Raji (cell line): ENCODE measurements around the gene ADAMTSL4.

Experiments used
- POLR2A ChIP-seq: IDR thresholded peaks from 2 replicates; pipeline ENCODE4 v1.6.1; 2011; ENCODE audit warnings: low read depth, low read length, control low read depth; ENCODE audit not compliant: insufficient read depth

ADAMTSL4 gene

GRCh38 chr1:150548632-150549495, at the start of gene ADAMTSL4:
Gene ADAMTSL4 (plus strand): TSS chr1:150549408. CDS start chr1:150552289, 2,881 bp downstream.
- TF ChIP-seq POLR2A = no peak

DNA sequence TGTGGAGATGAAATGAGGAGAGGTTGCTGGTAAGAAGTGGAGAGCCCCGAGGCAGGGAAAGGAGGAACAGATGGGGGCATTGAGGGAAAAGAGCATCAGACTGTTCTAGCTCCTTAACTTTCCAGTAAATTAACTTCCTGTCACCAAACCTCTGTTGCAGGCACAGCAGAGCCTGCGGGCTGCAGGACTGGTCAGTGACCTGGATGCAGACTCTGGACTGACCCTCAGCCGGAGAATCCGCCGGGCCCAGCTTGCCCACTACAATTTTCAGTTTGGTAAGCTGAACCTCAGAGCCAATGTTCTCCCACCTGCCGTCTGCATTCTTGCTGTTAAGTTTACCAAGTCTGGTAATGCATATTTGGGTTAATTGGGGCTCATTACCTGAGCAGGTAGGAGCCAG, 43.8 kb upstream of the ADAMTSL4 start:
- TF ChIP-seq POLR2A = no peak

DNA sequence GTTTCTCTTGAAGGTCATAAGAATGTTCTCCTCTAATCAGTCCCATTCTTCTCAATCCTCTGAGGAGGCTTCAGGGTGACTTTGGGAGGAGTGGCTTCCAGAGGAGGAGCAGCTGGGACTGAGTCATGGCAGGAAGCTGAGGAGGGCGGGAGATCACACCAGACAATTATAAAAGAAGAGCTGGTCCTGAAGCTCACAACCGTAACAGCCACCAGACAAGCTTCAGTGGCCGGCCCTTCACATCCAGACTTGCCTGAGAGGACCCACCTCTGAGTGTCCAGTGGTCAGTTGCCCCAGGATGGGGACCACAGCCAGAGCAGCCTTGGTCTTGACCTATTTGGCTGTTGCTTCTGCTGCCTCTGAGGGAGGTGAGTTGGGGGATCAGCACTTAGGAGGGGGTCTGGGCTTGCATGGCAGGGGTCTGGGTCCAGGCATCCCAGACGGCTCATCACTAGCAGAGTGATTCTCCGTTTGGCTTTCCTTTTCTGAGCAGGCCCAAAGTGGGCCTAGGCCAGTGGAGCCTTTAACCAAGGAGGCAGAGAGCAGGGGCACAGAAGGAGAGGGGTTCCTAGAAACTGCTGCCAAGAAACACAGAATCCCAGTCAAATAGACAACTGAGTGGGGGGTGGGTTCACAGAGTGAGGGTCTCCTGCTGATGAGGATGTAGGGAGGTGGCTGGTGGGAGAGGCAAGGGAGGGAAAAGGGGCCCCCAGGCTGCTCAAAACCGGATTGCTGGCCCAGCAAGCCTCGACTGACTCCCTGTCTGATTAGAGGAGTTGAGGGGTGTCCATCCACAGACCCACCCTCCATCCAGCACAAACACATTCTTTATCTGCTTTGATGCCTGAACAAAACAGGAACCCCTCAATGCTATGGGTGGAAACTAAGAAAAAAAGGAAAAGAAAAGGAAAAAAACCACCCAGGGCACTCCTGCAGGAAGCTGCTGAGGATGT, 41.0 kb upstream of the ADAMTSL4 start, which contains the start of gene ECM1:
ECM1 (plus strand) TSS at position 198 of the 953 bp plus-strand sequence; CDS start at position 299, 101 bp downstream.
- TF ChIP-seq POLR2A = no peak

GRCh38 chr1:150508982-150509381, 40.2 kb upstream of the ADAMTSL4 start:
- TF ChIP-seq POLR2A = no peak

DNA sequence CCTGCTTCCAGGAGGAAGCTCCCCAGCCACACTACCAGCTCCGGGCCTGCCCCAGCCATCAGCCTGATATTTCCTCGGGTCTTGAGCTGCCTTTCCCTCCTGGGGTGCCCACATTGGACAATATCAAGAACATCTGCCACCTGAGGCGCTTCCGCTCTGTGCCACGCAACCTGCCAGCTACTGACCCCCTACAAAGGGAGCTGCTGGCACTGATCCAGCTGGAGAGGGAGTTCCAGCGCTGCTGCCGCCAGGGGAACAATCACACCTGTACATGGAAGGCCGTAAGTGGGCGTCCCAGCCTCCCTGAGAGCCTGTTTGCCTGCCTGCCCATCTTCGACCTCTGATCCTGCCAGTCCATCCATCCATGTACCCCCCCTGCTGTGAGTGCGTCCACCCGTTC, 37.7 kb upstream of the ADAMTSL4 start:
- TF ChIP-seq POLR2A = no peak

- no peak for TF ChIP-seq POLR2A
Measured at GRCh38 chr1:150511985-150512660, 37.1 kb upstream of the ADAMTSL4 start.

DNA sequence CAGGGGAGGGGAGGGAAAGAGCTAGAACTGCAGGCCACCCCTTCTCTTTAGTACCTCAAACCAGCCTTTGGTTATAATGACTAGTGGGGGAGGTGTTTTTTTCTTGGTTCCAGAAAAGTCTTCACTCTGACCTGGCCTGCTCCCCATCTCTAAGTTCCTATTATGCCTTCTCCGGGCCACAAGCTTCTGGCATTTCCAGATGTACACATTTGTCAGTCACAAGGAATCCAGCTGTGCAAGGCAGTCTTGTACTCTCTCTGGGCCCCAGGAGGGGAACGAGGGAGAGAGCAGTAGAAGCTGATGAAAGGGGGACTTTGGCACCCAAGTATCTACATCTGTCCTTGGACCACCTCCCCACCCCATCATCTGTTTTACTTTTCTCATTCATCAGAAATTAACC, 36.4 kb upstream of the ADAMTSL4 start:
- TF ChIP-seq POLR2A = no peak

- TF ChIP-seq POLR2A = no peak
Measured at GRCh38 chr1:150513351-150513791, 35.8 kb upstream of the ADAMTSL4 start.

- TF ChIP-seq POLR2A = no peak
Measured at GRCh38 chr1:150514260-150514659, 34.9 kb upstream of the ADAMTSL4 start.

DNA sequence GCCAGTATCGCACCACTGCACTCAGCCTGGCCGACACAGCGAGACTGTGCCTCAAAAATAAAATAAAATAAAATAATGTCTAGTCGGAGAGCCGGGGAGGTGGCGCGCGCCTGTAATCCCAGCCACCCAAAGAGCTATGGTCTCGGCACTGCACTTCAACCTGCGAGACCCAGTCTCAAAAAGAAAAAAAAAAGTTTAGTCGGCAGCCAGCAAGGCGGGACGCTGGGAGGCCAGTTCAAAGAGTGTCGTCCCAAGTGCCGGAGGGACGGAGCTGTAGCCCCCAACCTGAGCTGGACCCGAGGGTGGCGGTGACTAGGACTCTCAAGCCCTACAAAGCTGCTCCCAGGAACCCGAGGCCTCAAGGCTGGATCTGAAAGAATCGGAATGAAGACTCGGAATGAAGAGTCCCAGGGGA, 34.3 kb upstream of the ADAMTSL4 start:
- no peak for TF ChIP-seq POLR2A

DNA sequence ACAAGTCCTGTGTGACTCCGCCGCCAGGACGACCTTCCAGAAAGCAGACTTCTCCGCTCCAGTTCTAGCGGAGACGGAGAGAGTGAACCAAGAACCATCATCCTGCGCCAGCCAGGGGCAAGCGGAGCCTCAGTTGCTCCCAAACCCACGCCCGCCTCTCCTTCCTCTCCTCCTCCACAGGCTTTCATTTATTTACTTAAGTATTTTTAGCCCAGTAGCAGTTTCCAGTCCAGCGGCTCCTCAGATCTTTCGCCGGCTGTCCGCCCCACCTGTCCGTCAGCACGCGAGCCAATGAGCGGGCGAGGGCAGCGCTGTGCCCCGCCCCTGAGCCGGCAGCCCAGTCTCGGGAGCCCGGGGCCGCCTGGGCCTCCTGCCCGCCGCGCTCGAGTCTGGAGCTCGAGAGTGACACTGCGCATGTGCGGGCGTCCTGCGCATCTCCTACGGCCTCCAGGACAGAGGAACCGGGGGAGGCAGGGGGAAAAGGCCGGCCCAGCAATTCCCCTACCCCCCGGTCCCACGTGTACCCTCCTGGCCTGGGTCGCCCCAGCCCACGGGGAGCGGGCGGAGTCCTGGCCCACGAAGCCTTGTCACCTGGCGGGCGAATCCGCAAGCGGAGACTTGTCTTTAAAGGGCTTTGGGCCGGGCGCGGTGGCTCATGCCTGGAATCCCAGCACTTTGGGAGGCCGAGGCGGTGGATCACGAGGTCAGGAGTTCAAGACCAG, 33.7 kb upstream of the ADAMTSL4 start, which contains the start of gene FALEC:
FALEC (plus strand) TSS at position 425 of the 722 bp plus-strand sequence.
- peak; percentile 52 for TF ChIP-seq POLR2A

- no peak for TF ChIP-seq POLR2A
Measured at GRCh38 chr1:150516050-150516591, 33.1 kb upstream of the ADAMTSL4 start.

DNA sequence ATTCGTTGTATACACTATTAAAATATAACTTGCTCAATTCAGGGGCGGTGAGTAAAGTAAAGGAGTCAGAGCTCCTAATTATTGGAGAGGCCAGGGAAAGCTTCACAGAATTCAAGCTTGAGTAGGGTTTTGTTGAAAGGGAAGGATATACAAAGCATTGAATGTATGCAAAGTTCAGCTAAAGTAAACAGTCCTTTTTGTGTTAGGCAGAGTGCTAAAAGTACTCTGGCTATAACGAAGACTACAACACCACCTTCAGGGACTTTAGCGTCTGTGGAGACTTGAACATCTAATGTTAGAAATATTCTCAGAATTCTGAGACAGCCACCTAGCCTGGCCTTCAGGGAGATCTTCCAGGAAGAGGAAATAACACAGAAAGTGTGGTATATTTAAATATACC, 32.6 kb upstream of the ADAMTSL4 start:
- TF ChIP-seq POLR2A = no peak
